ENCODE measurements around the gene LAMA2.

Gene LAMA2

GRCh38 chr6:129276461-129276860, 393.5 kb downstream of the LAMA2 start:
- no peak for DNase-seq

- no peak for DNase-seq
These were observed 394.0 kb downstream of the LAMA2 start for GRCh38 chr6:129276986-129277385.

- no peak for DNase-seq
These were observed 396.7 kb downstream of the LAMA2 start for GRCh38 chr6:129279343-129280292.

- no peak for DNase-seq
These were observed 397.3 kb downstream of the LAMA2 start for GRCh38 chr6:129280293-129280644.

- DNase-seq = no peak
These were observed 397.8 kb downstream of the LAMA2 start for GRCh38 chr6:129280749-129281148.

GRCh38 chr6:129281168-129281796, 398.3 kb downstream of the LAMA2 start:
- no peak for DNase-seq

- DNase-seq = no peak
These were observed 399.1 kb downstream of the LAMA2 start for GRCh38 chr6:129282019-129282418.

GRCh38 chr6:129284225-129284624, 401.3 kb downstream of the LAMA2 start:
- DNase-seq = no peak

GRCh38 chr6:129287231-129288177, 404.6 kb downstream of the LAMA2 start:
- DNase-seq = no peak

GRCh38 chr6:129289442-129289841, 406.5 kb downstream of the LAMA2 start:
- no peak for DNase-seq

- no peak for DNase-seq
These were observed 409.9 kb downstream of the LAMA2 start for GRCh38 chr6:129292836-129293235.

GRCh38 chr6:129297592-129297991, 414.7 kb downstream of the LAMA2 start:
- DNase-seq = no peak

- no peak for DNase-seq
These were observed 419.7 kb downstream of the LAMA2 start for GRCh38 chr6:129302671-129303070.

GRCh38 chr6:129306826-129307225, 423.9 kb downstream of the LAMA2 start:
- DNase-seq = no peak

GRCh38 chr6:129307845-129308244, 424.9 kb downstream of the LAMA2 start:
- DNase-seq = no peak

- no peak for DNase-seq
These were observed 426.2 kb downstream of the LAMA2 start for GRCh38 chr6:129309154-129309553.

GRCh38 chr6:129312880-129313279, 429.9 kb downstream of the LAMA2 start:
- no peak for DNase-seq

- no peak for DNase-seq
These were observed 431.6 kb downstream of the LAMA2 start for GRCh38 chr6:129314575-129314974.

GRCh38 chr6:129317931-129318820, 435.2 kb downstream of the LAMA2 start:
- no peak for DNase-seq

- no peak for DNase-seq
These were observed 438.0 kb downstream of the LAMA2 start for GRCh38 chr6:129320892-129321291.

GRCh38 chr6:129321303-129321702, 438.4 kb downstream of the LAMA2 start:
- no peak for DNase-seq

GRCh38 chr6:129324345-129324744, 441.4 kb downstream of the LAMA2 start:
- no peak for DNase-seq

All from NCI-H2107 (cell line).